Lower lobe of right lung (tissue), 2 donors: Measurements from ENCODE around the gene SENP2. TPM values are rescaled to one million over a fixed set of nuclear protein-coding genes. Genes with fewer than 3 reads are reported as not detected.

Experiments used
- ATAC-seq, 2 donors: fragments of 200-7000 bp; cut with Tn5 transposase; one replicate each; pipeline ENCODE4 v1.9.1; 2020 to 2022; ENCODE audit warnings: mild to moderate bottlenecking in 2 of 2, moderate library complexity in 2 of 2
- DNase-seq: peaks from one replicate; pipeline ENCODE4 v3.0.0-alpha.2; 2020
- H3K27ac ChIP-seq: fragments of 200-600 bp; one replicate; pipeline ENCODE4 v1.8.0; 2022
- H3K27me3 ChIP-seq: fragments of 200-600 bp; one replicate; pipeline ENCODE4 v1.8.0; 2022; ENCODE audit warnings: low read depth
- H3K36me3 ChIP-seq: fragments of 200-600 bp; one replicate; pipeline ENCODE4 v1.8.0; 2022; ENCODE audit warnings: mild to moderate bottlenecking
- H3K4me1 ChIP-seq: fragments of 200-600 bp; one replicate; pipeline ENCODE4 v1.8.0; 2022
- H3K4me3 ChIP-seq: fragments of 200-600 bp; one replicate; pipeline ENCODE4 v1.8.0; 2022; ENCODE audit warnings: mild to moderate bottlenecking
- H3K9me3 ChIP-seq: fragments of 200-600 bp; one replicate; pipeline ENCODE4 v1.8.0; 2022
- CTCF ChIP-seq: fragments of 200-600 bp; IDR thresholded peaks from one replicate; pipeline ENCODE4 v1.8.0; 2022; ENCODE audit warnings: antibody characterized with exemption, mild to moderate bottlenecking
- intact Hi-C: fragments of 100-400 bp; cut with DNase I; formaldehyde crosslinking; loops from one replicate; pipeline ENCODE4 v1.11.0; 2022
- total RNA-seq: library from RNA; stranded (reverse); fragmentation: NEBNext Ultra II Directional; extraction: Animal tissue kit (Norgen Biotek cat#: 25700); gene quantifications from one replicate; pipeline ENCODE4 v1.2.1, GENCODE V29; 2021
- donor health status: DM: no; HTN: yes; CAD: no; lungs with severe emphysema.

Gene SENP2
- total RNA-seq, 1 donor from 2014 or later = 36.5 TPM

GRCh38 chr3:185680231-185680630, 94.1 kb downstream of the SENP2 start:
- ATAC-seq = no peak
- Histone ChIP-seq H3K4me3 (no peak overlapping the region), H3K27ac (no peak overlapping the region), H3K27me3 (no peaks in the 10 kb centered on the region), H3K4me1 (no peaks in the 10 kb centered on the region), H3K36me3 (peaks cover 4% of the 10 kb centered on the region), H3K9me3 (no peaks in the 10 kb centered on the region)
- intact Hi-C loops = no loop called here
- DNase-seq = no peak
- no peak for TF ChIP-seq CTCF

Other genes with a start within 250 kb of the SENP2 start
- 35.4 TPM for gene MAP3K13, start 223.2 kb upstream of the SENP2 start, total RNA-seq
- gene TMEM41A, start 87.3 kb upstream of the SENP2 start, total RNA-seq = 24.0 TPM
- 29.7 TPM for gene LIPH, start 33.7 kb upstream of the SENP2 start, total RNA-seq
- gene IGF2BP2, start 238.7 kb downstream of the SENP2 start, total RNA-seq = 19.4 TPM